Activated B cell treated with CpG ODN at 0.5 μM for 24 hours (primary cell): Measurements from ENCODE around the gene FMNL2. TPM values are rescaled to one million over a fixed set of nuclear protein-coding genes. Genes with fewer than 3 reads are reported as not detected.

ENCODE experiments used
- ATAC-seq: fragments of 200-7000 bp; cut with Tn5 transposase; one replicate; pipeline ENCODE4 v1.10.0; 2021; ENCODE audit warnings: low read depth, mild to moderate bottlenecking, moderate library complexity
- CTCF ChIA-PET: fragments of 350-600 bp; sonication (Branson Sonifier 250); formaldehyde crosslinking; loops from one replicate; lab custom pipeline; 2021; ENCODE audit warnings: antibody characterized with exemption; lab: Charles Lee
- POLR2A ChIA-PET: fragments of 350-600 bp; sonication (Branson Sonifier 250); formaldehyde crosslinking; loops from one replicate; lab custom pipeline; 2021; ENCODE audit warnings: antibody characterized with exemption; lab: Charles Lee
- DNase-seq: peaks from one replicate; pipeline ENCODE4 v3.0.0; 2022
- H3K27ac Mint-ChIP-seq: one replicate; pipeline ENCODE4 v1.8.0; 2020; ENCODE audit warnings: mixed read lengths
- H3K27me3 Mint-ChIP-seq: one replicate; pipeline ENCODE4 v1.8.0; 2021; ENCODE audit warnings: mixed read lengths
- H3K36me3 Mint-ChIP-seq: one replicate; pipeline ENCODE4 v1.8.0; 2021; ENCODE audit warnings: low read depth, mixed read lengths
- H3K4me1 Mint-ChIP-seq: one replicate; pipeline ENCODE4 v1.8.0; 2021; ENCODE audit warnings: mixed read lengths
- H3K4me3 Mint-ChIP-seq: one replicate; pipeline ENCODE4 v1.8.0; 2020; ENCODE audit warnings: mild to moderate bottlenecking, mixed read lengths
- H3K9me3 Mint-ChIP-seq: one replicate; pipeline ENCODE4 v1.8.0; 2020; ENCODE audit warnings: mixed read lengths
- intact Hi-C: fragments of 100-400 bp; cut with micrococcal nuclease; formaldehyde crosslinking; loops from one replicate; pipeline ENCODE4 v1.15.1; 2024
- total RNA-seq: library from RNA; stranded (reverse); gene quantifications from 2 replicates; pipeline ENCODE4 v1.2.3, GENCODE V29; 2022
- TF ChIP-seq, protein P1 (sequence below): fragments of 200-600 bp; IDR thresholded peaks from one replicate; pipeline ENCODE4 v1.8.0; 2022; ENCODE audit warnings: antibody characterized with exemption, mild to moderate bottlenecking

Gene FMNL2
- total RNA-seq, 1 donor from 2014 or later: 4.0 TPM

DNA sequence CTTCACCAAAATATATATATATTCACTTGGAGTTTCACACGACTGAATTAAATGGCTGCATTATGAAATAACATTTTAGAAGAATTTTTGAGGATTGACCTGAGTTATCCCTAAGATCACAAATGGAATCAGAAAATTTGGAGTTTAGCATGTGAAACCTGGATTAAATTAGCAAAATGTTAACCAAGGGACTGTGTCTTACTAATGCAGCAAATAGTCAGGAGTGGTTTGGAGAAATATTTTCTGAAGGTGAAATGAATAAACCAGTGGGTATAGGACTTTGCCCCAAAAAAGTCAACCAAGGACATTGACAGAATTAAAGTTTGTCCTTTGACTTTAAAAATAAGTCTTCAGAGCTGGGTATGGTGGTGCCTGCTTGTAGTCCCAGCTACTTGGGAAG lies 271.1 kb downstream of the FMNL2 start:
- Mint-ChIP-seq H3K9me3 (no peaks in the 10 kb centered on the region), H3K27ac (no peak overlapping the region), H3K4me3 (no peak overlapping the region), H3K4me1 (no peaks in the 10 kb centered on the region), H3K36me3 (no peaks in the 10 kb centered on the region), H3K27me3 (no peaks in the 10 kb centered on the region)
- ChIA-PET POLR2A (no interaction called here), CTCF (no interaction called here)
- no peak for ATAC-seq
- intact Hi-C loops: no loop called here
- TF ChIP-seq, protein P1, sequence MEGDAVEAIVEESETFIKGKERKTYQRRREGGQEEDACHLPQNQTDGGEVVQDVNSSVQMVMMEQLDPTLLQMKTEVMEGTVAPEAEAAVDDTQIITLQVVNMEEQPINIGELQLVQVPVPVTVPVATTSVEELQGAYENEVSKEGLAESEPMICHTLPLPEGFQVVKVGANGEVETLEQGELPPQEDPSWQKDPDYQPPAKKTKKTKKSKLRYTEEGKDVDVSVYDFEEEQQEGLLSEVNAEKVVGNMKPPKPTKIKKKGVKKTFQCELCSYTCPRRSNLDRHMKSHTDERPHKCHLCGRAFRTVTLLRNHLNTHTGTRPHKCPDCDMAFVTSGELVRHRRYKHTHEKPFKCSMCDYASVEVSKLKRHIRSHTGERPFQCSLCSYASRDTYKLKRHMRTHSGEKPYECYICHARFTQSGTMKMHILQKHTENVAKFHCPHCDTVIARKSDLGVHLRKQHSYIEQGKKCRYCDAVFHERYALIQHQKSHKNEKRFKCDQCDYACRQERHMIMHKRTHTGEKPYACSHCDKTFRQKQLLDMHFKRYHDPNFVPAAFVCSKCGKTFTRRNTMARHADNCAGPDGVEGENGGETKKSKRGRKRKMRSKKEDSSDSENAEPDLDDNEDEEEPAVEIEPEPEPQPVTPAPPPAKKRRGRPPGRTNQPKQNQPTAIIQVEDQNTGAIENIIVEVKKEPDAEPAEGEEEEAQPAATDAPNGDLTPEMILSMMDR: no peak
- DNase-seq: no peak

DNA sequence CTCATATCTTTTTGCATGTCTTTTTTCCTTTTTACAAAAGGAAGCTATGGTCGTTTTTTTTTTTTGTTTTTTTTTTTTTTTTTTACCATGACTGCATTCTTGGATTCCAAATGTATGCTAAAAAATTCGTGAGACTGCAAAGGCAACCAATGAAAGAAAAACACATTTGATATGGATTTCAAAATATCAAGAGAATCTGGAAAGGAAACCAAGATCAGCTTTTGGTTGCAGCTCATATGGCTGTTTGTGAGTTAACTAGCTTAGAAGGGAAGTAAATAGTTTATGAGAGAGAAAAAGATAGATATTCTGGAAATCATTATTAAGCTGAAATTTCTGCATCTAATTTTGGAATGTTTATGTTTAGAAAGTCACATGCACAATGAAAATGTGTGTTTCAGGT lies 272.0 kb downstream of the FMNL2 start:
- Mint-ChIP-seq H3K4me1 (peaks cover 7% of the 10 kb centered on the region), H3K4me3 (no peak overlapping the region), H3K9me3 (no peaks in the 10 kb centered on the region), H3K36me3 (no peaks in the 10 kb centered on the region), H3K27me3 (no peaks in the 10 kb centered on the region), H3K27ac (no peak overlapping the region)
- CTCF ChIA-PET: no interaction called here
- intact Hi-C loops: no loop called here
- TF ChIP-seq, protein P1: no peak
- DNase-seq: no peak
- POLR2A ChIA-PET: no interaction called here
- no peak for ATAC-seq

DNA sequence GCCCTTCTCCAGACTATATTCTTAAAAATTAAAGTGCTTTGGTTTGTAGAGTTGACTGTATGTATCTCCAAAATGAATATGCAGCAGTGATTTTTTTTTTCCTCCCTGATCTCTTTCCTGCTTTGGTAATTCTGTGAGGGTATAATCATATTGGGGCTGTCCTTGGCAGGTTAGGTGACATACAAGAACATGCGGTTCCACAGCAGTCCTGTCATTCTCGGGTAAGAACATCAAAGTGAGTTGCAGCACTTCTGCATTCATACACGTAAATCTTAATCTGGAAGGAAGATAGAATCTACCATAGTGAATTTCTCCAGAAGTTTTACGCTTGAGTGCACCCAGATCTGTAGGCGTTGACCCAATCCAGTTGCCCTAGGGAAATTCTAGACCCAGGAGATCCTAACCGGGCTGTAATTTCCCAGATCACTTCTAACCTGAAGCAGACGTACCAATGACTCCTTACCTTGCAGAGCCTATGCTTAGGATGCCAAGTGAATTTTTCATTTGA lies 272.9 kb downstream of the FMNL2 start:
- no peaks in the 10 kb centered on the region for H3K36me3 Mint-ChIP-seq
- POLR2A ChIA-PET: interaction anchor here (0.6 kb wide), 1 partner anchor 19 kb away, joined by 8 read pairs; no protein-coding TSS in a partner anchor
- no peak for DNase-seq
- CTCF ChIA-PET: no interaction called here
- no peak overlapping the region for H3K4me3 Mint-ChIP-seq
- no peaks in the 10 kb centered on the region for H3K27me3 Mint-ChIP-seq
- H3K27ac Mint-ChIP-seq: no peak overlapping the region
- intact Hi-C loops: no loop called here
- H3K4me1 Mint-ChIP-seq: peaks cover 16% of the 10 kb centered on the region
- TF ChIP-seq, protein P1: no peak
- no peaks in the 10 kb centered on the region for H3K9me3 Mint-ChIP-seq
- no peak for ATAC-seq

DNA sequence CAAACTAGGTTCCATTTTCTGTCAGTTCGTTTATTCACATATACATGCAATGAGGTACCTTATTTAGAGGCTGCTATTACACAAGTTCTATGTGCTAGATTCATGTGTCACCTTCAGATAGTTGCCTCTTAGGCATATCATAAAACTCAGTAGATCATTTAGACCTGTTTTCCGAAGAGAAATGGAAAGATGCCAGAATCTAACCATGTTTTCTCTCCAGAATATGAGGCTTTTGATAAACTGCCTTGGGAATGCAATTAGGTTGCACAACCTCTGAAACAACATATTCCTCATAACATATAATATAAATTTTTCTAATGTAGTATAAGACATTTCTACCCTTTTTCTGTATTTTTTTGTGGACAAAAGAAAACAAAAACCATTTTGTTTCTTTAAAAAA lies 274.2 kb downstream of the FMNL2 start:
- Mint-ChIP-seq H3K27me3 (no peaks in the 10 kb centered on the region), H3K36me3 (no peaks in the 10 kb centered on the region), H3K4me1 (peaks cover 28% of the 10 kb centered on the region), H3K4me3 (no peak overlapping the region), H3K27ac (no peak overlapping the region), H3K9me3 (no peaks in the 10 kb centered on the region)
- TF ChIP-seq, protein P1: no peak
- ChIA-PET CTCF (interaction anchor here (0.9 kb wide), 1 partner anchor 38 kb away, joined by 3 read pairs; no protein-coding TSS in a partner anchor), POLR2A (no interaction called here)
- DNase-seq (no peak), ATAC-seq (no peak)
- intact Hi-C loops: no loop called here

DNA sequence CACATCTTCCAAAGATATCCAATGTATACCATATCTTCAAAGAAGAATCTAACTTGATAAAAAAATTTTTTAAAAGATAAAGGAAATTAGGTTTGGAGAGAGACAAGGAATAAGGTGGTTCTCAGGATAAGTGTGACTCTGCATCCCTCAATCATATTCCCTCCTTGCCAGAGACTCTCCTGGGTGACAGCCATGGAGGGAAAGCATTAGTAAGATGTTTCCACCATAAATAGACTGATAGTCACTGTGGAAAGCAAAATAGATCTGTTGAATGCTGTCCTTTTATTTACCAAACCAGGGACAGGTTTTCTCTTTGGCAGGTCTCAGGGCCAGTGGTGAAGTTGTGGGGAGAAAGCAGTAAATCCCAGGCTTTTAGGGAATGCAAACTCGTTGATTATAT lies 274.7 kb downstream of the FMNL2 start:
- Mint-ChIP-seq H3K27ac (no peak overlapping the region), H3K4me1 (peaks cover 28% of the 10 kb centered on the region), H3K4me3 (no peak overlapping the region), H3K27me3 (no peaks in the 10 kb centered on the region), H3K36me3 (no peaks in the 10 kb centered on the region), H3K9me3 (no peaks in the 10 kb centered on the region)
- ATAC-seq (no peak), DNase-seq (no peak)
- CTCF ChIA-PET: interaction anchor here (0.9 kb wide), 1 partner anchor 39 kb away, joined by 3 read pairs; no protein-coding TSS in a partner anchor
- intact Hi-C loops: loop anchor here (5.0 kb wide), 2 partner anchors 112 to 142 kb away; no protein-coding TSS in a partner anchor
- POLR2A ChIA-PET: no interaction called here
- TF ChIP-seq, protein P1: no peak
